ENCODE data around the gene CMTR2.

GRCh38 chr16:71246309-71246708 is 42.9 kb downstream of the CMTR2 start:
- TF ChIP-seq POLR2A (IDR thresholded peaks at IDR 0.05; ENCODE audit: low read length) (no peak), GATA1 (IDR thresholded peaks at IDR 0.05; ENCODE audit: low read depth, low read length) (no peak)

All from erythroblast (primary cell).